ENCODE results near the gene LASP1.
"Not testable (repeated sequence)": the region's sequence is repeated elsewhere in the genome, so short reads cannot be mapped to it uniquely, and the experiment has no call there.

The LASP1 gene

DNA sequence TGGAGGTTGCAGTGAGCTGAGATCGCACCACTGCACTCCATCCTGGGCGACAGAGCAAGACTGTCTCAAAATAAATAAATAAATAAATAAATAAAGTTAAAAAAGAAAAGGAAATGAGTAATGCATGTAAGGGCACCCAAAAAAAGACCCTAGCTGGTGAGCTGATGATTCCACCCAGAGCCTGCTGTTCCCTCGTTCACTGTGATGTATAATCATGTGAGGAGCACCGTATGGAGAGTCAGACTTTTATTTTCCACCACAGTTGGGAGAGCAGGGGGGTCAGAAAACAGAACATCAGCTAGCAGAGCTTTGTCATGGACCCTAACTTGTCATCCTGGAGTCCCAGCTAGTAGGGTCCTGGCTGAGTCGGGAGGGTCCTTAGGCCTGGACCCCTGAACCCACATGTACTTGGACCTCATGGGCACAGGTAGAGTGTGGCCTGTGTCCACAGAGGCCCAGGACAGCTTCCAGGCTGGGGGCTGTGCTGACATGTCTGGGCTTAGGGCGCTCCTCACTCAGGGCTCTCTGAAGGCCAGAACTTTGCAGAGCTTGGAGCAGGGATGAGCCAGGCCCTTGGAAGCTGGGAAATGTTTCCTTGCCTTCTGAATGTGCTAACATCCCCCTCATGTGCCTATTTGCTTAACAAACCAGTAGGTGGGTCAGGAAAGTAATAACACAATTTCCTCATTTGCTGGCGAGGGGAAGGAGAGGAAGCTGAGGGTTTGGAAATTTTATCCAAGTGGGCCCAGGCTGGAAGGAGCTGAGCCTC is 36.8 kb downstream of the LASP1 start:
- DNase-seq (ENCODE audit: low read depth in 2 of 2) = no peak

DNA sequence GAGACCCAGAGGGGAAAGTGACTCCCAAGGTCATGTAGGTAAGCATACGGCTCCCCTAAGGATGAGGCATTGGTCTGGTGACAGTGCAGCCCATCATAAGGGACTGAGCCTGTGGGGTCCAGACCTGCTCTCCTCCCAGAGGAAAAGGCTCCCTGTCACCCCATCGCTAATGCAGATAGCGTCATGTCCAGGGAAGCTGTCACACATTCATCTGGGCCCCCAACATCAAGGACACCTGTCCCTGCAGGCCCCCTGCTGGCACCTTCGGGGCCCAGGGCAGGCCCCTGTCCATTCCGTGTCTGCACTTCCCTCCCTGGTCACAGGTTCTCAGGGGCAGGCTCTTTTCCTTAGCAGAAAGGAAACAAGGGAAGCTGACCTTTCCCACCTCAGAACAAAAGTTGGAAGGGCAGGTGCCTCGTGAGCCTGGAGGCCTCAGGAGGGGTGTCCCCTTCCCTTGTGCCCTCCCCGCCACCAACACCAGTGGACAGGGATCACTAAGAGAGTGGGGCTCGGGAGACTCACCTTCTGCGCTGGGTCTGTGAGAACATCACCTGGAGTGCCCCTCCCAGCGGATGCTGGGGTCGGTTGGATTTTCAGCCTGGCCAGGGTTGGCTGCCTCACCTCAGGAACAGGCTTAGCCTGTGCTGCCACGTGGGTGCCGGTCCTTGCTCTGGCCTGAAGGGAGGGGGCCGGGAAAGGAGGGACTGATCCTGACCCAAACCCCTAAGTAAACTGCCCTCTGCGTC is 38.2 kb downstream of the LASP1 start:
- no peak for DNase-seq (ENCODE audit: low read depth in 2 of 2)

GRCh38 chr17:38908676-38909181 is 38.9 kb downstream of the LASP1 start:
- DNase-seq (ENCODE audit: low read depth in 2 of 2) = no peak

- DNase-seq (ENCODE audit: low read depth in 2 of 2) = no peak
Measured at GRCh38 chr17:38910325-38910724, 40.5 kb downstream of the LASP1 start.

DNA sequence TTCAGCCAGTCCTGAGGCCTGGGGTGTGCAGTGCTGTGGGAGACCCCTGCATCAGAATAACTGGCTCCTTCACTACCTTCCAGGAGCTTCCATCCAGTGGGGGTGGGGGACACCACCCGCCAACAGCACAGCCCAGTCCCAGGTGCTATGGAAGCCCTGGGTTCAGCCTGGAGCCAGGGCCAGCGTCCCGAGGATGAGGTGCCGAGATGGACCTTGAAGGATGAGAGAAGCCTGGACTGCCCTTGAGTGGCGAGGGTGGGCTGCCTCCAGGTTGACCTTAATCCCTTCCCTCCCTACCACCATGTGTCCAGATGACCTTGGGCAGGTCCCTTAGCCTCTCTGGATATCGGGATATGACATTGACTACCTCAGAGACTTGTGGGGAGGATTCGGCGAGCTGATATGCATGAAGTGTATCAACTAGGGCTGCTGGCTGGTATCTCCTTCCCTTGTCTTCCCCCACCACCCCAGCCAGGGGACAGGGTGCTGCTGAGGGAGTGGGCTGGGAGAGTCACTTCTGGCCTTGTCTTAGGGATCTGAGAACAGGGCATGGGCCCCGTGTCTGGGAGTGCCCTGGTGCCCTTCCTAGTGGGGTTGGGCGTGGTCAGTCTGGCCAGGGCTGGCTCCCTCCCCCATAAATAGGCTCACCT is 41.3 kb downstream of the LASP1 start:
- no peak for DNase-seq (ENCODE audit: low read depth in 2 of 2)

DNA sequence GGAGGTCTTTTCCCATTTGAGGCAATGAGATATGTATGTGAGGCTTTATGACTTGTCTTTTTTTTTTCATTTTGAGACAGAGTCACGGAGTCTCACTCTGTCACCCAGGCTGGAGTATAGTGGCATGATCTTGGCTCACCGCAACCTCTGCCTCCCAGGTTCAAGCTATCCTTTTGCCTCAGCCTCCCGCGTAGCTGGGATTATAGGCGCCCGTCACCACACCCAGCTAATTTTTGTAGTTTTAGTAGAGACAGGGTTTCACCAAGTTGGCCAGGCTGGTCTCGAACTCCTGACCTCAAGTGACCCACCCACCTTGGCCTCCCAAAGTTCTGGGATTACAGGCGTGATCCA is 41.8 kb downstream of the LASP1 start:
- not testable (repeated sequence) for DNase-seq (ENCODE audit: low read depth in 2 of 2)

DNA sequence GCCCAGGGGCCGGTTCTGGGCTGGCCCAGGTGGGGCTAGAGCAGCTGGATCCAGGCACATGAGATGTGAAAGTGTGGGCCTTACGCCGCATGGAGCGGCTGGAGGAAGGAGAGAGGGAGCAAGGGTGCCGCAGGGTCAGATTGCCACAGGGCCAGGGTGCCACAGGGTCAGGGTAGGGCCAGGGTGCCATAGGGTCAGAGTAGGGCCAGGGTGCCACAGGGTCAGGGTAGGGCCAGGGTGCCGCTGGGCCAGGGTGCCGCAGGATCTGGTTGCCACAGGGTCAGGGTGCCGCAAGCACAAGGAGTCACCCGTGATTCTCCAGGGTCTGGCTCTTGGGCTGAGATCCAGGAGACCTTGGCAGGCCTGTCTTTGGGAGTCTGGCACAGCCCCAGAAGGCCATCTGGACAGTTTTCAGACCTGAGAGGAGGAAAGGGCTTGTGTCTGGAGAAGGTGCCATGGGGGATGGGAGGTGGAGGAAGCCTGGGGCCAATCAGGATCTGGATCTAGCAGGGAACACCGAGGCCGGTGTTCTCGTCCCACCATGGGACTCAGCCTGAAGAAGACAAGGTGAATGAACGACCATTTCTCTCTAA is 42.5 kb downstream of the LASP1 start:
- no peak for DNase-seq (ENCODE audit: low read depth in 2 of 2)

- no peak for DNase-seq (ENCODE audit: low read depth in 2 of 2)
Measured at GRCh38 chr17:38914741-38915638, 45.1 kb downstream of the LASP1 start.

- no peak for DNase-seq (ENCODE audit: low read depth in 2 of 2)
Measured at GRCh38 chr17:38915639-38915995, 45.8 kb downstream of the LASP1 start.

DNA sequence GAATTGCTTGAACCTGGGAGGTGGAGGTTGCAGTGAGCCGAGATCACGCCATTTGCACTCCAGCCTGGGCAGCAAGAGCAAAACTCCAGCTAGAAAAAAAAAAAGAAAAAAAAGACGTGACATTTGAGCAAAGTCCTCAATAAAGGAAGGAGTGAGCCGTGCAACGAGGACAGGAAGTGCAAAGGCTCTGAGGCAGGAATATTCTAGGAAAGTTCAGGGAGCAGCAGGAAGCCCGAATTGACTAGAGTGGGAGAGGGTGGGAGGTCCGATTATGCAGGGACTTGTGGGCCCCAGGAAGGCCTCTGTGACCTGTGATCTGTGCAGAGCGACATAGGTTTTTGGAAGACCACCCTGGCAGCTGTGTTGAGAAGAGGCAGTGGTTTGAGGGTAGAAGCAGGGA is 46.9 kb downstream of the LASP1 start:
- no peak for DNase-seq (ENCODE audit: low read depth in 2 of 2)

DNA sequence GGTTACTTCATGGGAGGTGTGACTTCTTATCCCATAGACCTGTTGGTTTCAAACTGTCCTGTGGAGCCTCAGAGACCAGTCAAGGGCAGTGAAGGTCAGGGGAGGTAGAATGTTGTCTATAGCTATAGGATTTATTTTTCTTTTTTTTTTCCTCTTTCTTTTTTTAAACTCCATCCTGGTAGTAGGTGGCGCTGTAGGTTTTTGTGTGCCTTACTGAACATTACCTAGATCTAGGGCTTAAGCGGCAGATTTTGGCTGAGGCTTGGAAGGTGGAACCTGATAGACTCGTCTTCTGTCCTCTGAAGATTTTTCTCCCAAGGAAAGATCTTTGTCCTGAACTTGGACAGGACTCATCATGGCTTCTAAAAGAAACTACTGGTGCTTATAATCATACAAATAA is 47.4 kb downstream of the LASP1 start:
- DNase-seq (ENCODE audit: low read depth in 2 of 2) = no peak

DNA sequence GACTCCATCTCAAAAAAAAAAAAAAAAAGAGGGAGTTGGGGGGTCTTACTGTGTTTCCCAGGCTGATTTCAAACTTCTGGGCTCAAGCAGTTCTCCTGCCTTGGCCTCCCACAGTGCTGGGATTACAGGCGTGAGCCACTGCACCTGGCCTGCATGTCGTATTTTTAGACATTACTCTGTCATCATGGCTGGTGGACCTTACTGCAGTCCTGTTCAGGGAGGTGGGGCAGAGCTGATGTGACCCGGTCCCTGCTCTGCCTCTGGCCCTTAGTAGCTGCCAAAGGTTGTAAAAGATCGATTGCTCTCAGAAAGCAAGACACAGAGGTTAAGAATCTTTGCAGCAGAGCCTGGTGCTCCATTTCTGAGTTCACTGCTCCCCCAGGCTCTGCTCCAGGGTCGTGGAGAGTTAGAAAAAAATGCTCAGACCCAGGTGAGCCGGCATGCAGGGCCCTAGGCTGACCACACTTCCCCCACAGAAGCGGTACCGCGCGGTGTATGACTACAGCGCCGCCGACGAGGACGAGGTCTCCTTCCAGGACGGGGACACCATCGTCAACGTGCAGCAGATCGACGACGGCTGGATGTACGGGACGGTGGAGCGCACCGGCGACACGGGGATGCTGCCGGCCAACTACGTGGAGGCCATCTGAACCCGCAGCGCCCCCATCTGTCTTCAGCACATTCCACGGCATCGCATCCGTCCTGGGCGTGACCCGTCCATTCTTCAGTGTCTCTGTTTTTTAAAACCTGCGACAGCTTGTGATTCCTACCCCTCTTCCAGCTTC is 48.5 kb downstream of the LASP1 start:
- DNase-seq (ENCODE audit: low read depth in 2 of 2) = no peak

DNA sequence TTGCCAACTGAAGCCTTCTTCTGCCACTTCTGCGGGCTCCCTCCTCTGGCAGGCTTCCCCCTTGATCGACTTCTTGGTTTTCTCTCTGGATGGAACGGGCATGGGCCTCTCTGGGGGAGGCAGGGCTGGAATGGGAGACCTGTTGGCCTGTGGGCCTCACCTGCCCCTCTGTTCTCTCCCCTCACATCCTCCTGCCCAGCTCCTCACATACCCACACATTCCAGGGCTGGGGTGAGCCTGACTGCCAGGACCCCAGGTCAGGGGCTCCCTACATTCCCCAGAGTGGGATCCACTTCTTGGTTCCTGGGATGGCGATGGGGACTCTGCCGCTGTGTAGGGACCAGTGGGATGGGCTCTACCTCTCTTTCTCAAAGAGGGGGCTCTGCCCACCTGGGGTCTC is 49.1 kb downstream of the LASP1 start:
- no peak for DNase-seq (ENCODE audit: low read depth in 2 of 2)

- DNase-seq (ENCODE audit: low read depth in 2 of 2) = no peak
Measured at GRCh38 chr17:38919316-38920078, 49.6 kb downstream of the LASP1 start.

- DNase-seq (ENCODE audit: low read depth in 2 of 2) = no peak
Measured at GRCh38 chr17:38920374-38921291, 50.8 kb downstream of the LASP1 start.

DNA sequence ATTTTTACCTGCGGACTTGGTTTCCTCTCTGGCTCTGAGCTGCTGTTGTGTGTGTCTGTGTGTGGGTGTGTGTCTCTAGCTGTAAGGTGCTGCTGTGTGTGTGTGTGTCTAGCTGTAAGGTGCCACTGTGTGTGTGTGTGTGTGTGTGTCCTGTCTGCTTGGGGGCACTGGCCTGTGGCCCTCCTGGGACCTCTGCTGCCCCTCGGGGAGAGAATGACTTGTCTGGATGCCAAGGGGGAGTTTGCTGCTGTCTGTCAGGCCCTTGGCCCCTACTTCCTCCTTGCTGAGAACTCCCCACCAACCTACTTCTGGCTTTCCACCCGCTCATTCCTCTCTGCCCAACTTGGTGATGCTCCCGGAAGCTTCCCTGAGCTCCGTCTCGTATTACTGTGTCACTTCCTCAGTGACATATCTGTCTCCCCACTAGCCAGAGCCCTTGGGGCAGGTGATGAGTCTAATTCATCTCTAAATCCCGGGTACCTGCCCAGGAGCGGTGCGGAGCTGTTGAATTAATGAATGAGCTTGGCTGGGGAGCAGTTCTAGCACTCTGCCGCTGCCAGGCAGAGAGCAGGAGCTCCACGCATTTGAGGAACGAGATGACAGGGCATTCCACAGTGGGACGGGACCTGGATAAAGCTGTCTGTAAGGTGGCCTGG is 52.0 kb downstream of the LASP1 start:
- DNase-seq (ENCODE audit: low read depth in 2 of 2) = no peak

DNA sequence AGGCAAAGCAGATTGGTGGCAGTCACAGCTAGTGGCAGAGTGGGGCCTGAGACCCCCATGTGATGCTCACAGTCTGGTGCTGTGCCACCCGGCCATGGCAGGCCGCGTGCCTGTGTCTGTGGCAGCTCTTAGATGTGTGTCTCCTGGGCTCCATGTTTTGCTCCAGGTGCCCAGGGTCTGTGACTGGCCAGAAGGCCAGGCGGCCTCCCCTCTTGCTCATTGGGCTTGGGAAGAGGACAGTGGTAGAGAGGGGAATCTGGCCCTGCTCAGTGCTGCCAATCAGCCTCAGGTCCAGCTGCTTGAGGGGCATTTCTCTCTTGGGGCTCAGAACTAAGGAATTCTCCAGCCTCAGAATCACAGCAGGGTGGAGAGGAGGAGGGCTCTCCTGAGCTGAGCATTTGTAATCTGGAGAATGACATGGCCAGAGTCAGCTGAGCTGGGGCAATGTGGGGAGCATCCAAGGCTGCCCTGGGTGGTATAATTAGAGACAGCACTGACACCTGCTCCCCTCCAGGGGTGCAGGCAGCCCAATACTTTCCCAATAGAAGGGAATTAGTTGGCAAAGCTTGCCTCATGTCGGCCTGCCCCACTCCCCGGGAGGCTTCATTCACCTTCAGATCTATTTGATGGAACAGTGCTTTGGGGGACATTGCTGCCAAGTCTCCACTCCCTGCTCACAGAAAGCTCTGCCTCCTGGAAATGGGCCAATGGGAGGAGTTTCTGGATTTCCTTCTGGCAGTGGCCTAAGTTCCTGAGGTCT is 52.9 kb downstream of the LASP1 start:
- no peak for DNase-seq (ENCODE audit: low read depth in 2 of 2)

All from stimulated activated CD4-positive, alpha-beta T cell treated with anti-CD3 and anti-CD28 coated beads, Interleukin-4, amount 100 ng/mL, for 48 hours (primary cell).